HepG2 (cell line): ENCODE data around the gene NELFB. TPM values are rescaled to one million over a fixed set of nuclear protein-coding genes. Genes with fewer than 3 reads are reported as not detected.

Experiments
- KLF6 ChIP-seq: IDR thresholded peaks from 2 replicates; pipeline ENCODE4 v1.8.0; 2016; ENCODE audit warnings: missing biosample characterization, missing genetic modification reagents
- MAX ChIP-seq: IDR thresholded peaks from 2 replicates; pipeline ENCODE4 v1.6.1; 2012; ENCODE audit warnings: inconsistent platforms
- SALL2 ChIP-seq: sonication (generic); formaldehyde crosslinking; IDR thresholded peaks from 2 replicates; pipeline ENCODE4 v1.8.1; 2023; ENCODE audit warnings: mild to moderate bottlenecking, missing genetic modification reagents, inconsistent platforms
- SP1 ChIP-seq, 2 experiments: fragments of 450-650 bp in 1 of 2; sonication (generic) in 1 of 2; formaldehyde crosslinking in 1 of 2; IDR thresholded peaks; 2 replicates each; pipeline versions ENCODE4 v1.4.0 to v1.6.1; 2016 to 2020; ENCODE audit warnings: missing genetic modification reagents in 1 of 2
- ZBTB40 ChIP-seq, 2 experiments: fragments of 450-650 bp in 1 of 2; sonication (generic) in 1 of 2; formaldehyde crosslinking in 1 of 2; IDR thresholded peaks; 2 replicates each; pipeline versions ENCODE4 v1.6.1 to v1.8.0; 2016 to 2022; ENCODE audit warnings: antibody characterized with exemption in 1 of 2, mild to moderate bottlenecking in 1 of 2, missing genetic modification reagents in 1 of 2
- ZNF142 ChIP-seq: sonication (generic); formaldehyde crosslinking; IDR thresholded peaks from 2 replicates; pipeline ENCODE4 v1.4.0; 2020; ENCODE audit warnings: missing genetic modification reagents
- ZNF205 ChIP-seq: IDR thresholded peaks from 2 replicates; pipeline ENCODE4 v1.6.1; 2018; ENCODE audit warnings: missing biosample characterization, missing genetic modification reagents
- ZNF547 ChIP-seq: sonication (generic); formaldehyde crosslinking; IDR thresholded peaks from 2 replicates; pipeline ENCODE4 v1.5.1; 2020; ENCODE audit warnings: mild to moderate bottlenecking, missing genetic modification reagents
- ZNF710 ChIP-seq: sonication (generic); formaldehyde crosslinking; IDR thresholded peaks from 2 replicates; pipeline ENCODE4 v1.5.0; 2020; ENCODE audit warnings: mild to moderate bottlenecking, missing genetic modification reagents, borderline replicate concordance
- ZNF747 ChIP-seq: sonication (generic); formaldehyde crosslinking; IDR thresholded peaks from 2 replicates; pipeline ENCODE4 v1.8.1; 2023; ENCODE audit warnings: missing genetic modification reagents, mild to moderate bottlenecking, borderline replicate concordance
- polyA plus RNA-seq, 8 experiments: library from polyadenylated mRNA; depleted of rRNA in 3 of 8; stranded (reverse) in 7 of 8; unstranded in 1 of 8; fragments of >200 nt; fragmentation: Illumina TruSeq in 4 of 8; extraction: Trizol in 4 of 8; gene quantifications; 2 replicates each; pipeline versions ENCODE4 v1.2.1 to v1.2.3, GENCODE V29; 2011 to 2016; ENCODE audit warnings: low read depth in 4 of 8, missing spikeins in 1 of 8, mixed read lengths in 1 of 8; ENCODE audit not compliant: insufficient read depth in 1 of 8
- total RNA-seq, 5 experiments: library from RNA; depleted of rRNA; stranded (reverse); fragments of >200 nt; fragmentation: Illumina TruSeq; extraction: Trizol; gene quantifications; 2 replicates each; pipeline ENCODE4 v1.2.3, GENCODE V29; 2016; ENCODE audit warnings: low read depth in 1 of 5

The NELFB gene
- total and polyA plus RNA-seq, 2 of the 13 experiments (the other 11 are each of a cell fraction or from before 2014, with no cell fraction given), result 26.5 to 45.8 TPM

GRCh38 chr9:137240318-137240840, 14.7 kb upstream of the NELFB start (continued):
- TF ChIP-seq ZBTB40 (IDR thresholded peaks at IDR 0.05) (no peak), ZBTB40 (CRISPR knock-in tag; IDR thresholded peaks at IDR 0.05) (peak; percentile 67), ZNF142 (peak; percentile 73), SALL2 (CRISPR knock-in tag) (peak; percentile 80; the same call in 1 of the 2 replicates), ZNF747 (peak; percentile 74; the same call in 1 of the 2 replicates), ZNF710 (CRISPR knock-in tag) (no peak; the same call in 1 of the 2 replicates), MAX (no peak), ZNF547 (peak; percentile 94), ZNF205 (CRISPR knock-in tag) (peak; percentile 64), SP1 (IDR thresholded peaks at IDR 0.05) (no peak), SP1 (CRISPR knock-in tag; IDR thresholded peaks at IDR 0.05) (no peak; the same call in none of the 2 replicates), KLF6 (peak; percentile 57)
